Activated B cell treated with CpG ODN at 0.5 μM for 24 hours (primary cell): ENCODE data around the gene ACSL4. TPM values are rescaled to one million over a fixed set of nuclear protein-coding genes. Genes with fewer than 3 reads are reported as not detected.

Experiments
- ATAC-seq: fragments of 200-7000 bp; cut with Tn5 transposase; one replicate; pipeline ENCODE4 v1.10.0; 2021; ENCODE audit warnings: low read depth, mild to moderate bottlenecking, moderate library complexity
- CTCF ChIA-PET: fragments of 350-600 bp; sonication (Branson Sonifier 250); formaldehyde crosslinking; loops from one replicate; lab custom pipeline; 2021; ENCODE audit warnings: antibody characterized with exemption; lab: Charles Lee
- POLR2A ChIA-PET: fragments of 350-600 bp; sonication (Branson Sonifier 250); formaldehyde crosslinking; loops from one replicate; lab custom pipeline; 2021; ENCODE audit warnings: antibody characterized with exemption; lab: Charles Lee
- DNase-seq: peaks from one replicate; pipeline ENCODE4 v3.0.0; 2022
- H3K27ac Mint-ChIP-seq: one replicate; pipeline ENCODE4 v1.8.0; 2020; ENCODE audit warnings: mixed read lengths
- H3K27me3 Mint-ChIP-seq: one replicate; pipeline ENCODE4 v1.8.0; 2021; ENCODE audit warnings: mixed read lengths
- H3K36me3 Mint-ChIP-seq: one replicate; pipeline ENCODE4 v1.8.0; 2021; ENCODE audit warnings: low read depth, mixed read lengths
- H3K4me1 Mint-ChIP-seq: one replicate; pipeline ENCODE4 v1.8.0; 2021; ENCODE audit warnings: mixed read lengths
- H3K4me3 Mint-ChIP-seq: one replicate; pipeline ENCODE4 v1.8.0; 2020; ENCODE audit warnings: mild to moderate bottlenecking, mixed read lengths
- H3K9me3 Mint-ChIP-seq: one replicate; pipeline ENCODE4 v1.8.0; 2020; ENCODE audit warnings: mixed read lengths
- CTCF ChIP-seq: fragments of 200-600 bp; IDR thresholded peaks from one replicate; pipeline ENCODE4 v1.8.0; 2022; ENCODE audit warnings: antibody characterized with exemption, mild to moderate bottlenecking
- intact Hi-C: fragments of 100-400 bp; cut with micrococcal nuclease; formaldehyde crosslinking; loops from one replicate; pipeline ENCODE4 v1.15.1; 2024
- total RNA-seq: library from RNA; stranded (reverse); gene quantifications from 2 replicates; pipeline ENCODE4 v1.2.3, GENCODE V29; 2022

ACSL4 gene
- 36.7 and 55.2 TPM in 2 replicates for total RNA-seq

GRCh38 chrX:109732807-109733612 is at the start of gene ACSL4:
Gene ACSL4 (minus strand): TSS chrX:109733257. CDS start chrX:109683363, 49,894 bp downstream.
- peaks cover 19% of the 10 kb centered on the region for H3K36me3 Mint-ChIP-seq
- peak; percentile 92 for ATAC-seq
- H3K27ac Mint-ChIP-seq, result peak within 1 kb of the TSS; percentile 96
- no peaks in the 10 kb centered on the region for H3K9me3 Mint-ChIP-seq
- CTCF ChIA-PET, result interaction anchor here (1.0 to 2.7 kb wide), 2 partner anchors 20 to 124 kb away, joined by 3 to 8 read pairs; no protein-coding TSS in a partner anchor
- no peaks in the 10 kb centered on the region for H3K27me3 Mint-ChIP-seq
- intact Hi-C loops, result loop anchor here (1.0 to 5.0 kb wide), 7 partner anchors 24 to 585 kb away; partner anchors contain the start of gene AMMECR1
- H3K4me3 Mint-ChIP-seq, result peak within 1 kb of the TSS; percentile 99
- no peak for TF ChIP-seq CTCF
- H3K4me1 Mint-ChIP-seq, result peaks cover 43% of the 10 kb centered on the region
- POLR2A ChIA-PET, result interaction anchor here (0.9 to 2.6 kb wide), 5 partner anchors 14 to 584 kb away, joined by 3 to 11 read pairs (median 4); partner anchors contain the start of gene AMMECR1
- peak; percentile 82 for DNase-seq

DNA sequence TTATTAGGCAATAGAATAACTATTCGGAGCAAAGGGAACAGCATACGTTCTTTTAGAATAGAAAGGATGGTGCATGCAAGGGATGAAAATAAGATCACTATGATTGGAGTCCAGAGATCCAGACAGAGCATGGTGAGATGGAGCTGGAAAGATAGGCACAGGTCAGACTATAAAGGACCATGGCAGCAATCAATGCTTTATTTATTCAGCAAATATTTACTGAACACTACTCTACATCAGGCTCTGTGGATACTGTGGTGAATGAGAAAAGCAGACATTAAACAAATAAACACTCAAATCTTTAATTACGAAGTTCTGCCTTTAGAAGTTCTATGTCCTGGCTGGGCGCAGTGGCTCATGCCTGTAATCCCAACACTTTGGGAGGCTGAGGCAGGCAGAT is 44.7 kb upstream of the ACSL4 start:
- POLR2A ChIA-PET, result no interaction called here

DNA sequence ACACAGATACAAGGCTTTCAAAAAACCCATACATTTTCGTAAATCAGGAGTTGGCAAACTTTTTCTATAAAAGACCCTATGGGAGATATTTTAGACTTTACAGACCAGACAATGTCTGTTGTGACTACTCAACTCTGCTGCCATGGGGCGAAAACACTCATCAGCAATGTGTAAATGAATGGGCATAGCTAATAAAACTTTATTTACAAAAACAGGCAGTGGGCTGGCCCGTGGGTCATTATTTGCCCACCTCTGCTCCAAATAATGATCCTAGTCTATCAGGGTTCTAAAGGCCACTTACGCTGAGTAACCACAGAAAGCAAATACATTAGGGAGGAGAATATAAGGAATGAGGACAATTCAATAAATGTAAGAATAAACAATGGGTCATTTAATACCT is 43.9 kb upstream of the ACSL4 start:
- no peaks in the 10 kb centered on the region for H3K27me3 Mint-ChIP-seq
- intact Hi-C loops, result no loop called here
- H3K27ac Mint-ChIP-seq, result no peak overlapping the region
- no peaks in the 10 kb centered on the region for H3K4me1 Mint-ChIP-seq
- no peaks in the 10 kb centered on the region for H3K36me3 Mint-ChIP-seq
- ATAC-seq (no peak), DNase-seq (no peak)
- H3K9me3 Mint-ChIP-seq, result no peaks in the 10 kb centered on the region
- TF ChIP-seq CTCF, result no peak
- H3K4me3 Mint-ChIP-seq, result no peak overlapping the region
- ChIA-PET POLR2A (no interaction called here), CTCF (no interaction called here)

More for the DNA sequence above, 44.7 kb upstream of the ACSL4 start:
- TF ChIP-seq CTCF, result no peak
- H3K36me3 Mint-ChIP-seq, result no peaks in the 10 kb centered on the region
- intact Hi-C loops, result no loop called here
- peaks cover 2% of the 10 kb centered on the region for H3K4me1 Mint-ChIP-seq
- H3K27me3 Mint-ChIP-seq, result no peaks in the 10 kb centered on the region
- H3K9me3 Mint-ChIP-seq, result no peaks in the 10 kb centered on the region
- ATAC-seq, result no peak
- no peak overlapping the region for H3K4me3 Mint-ChIP-seq
- CTCF ChIA-PET, result no interaction called here
- no peak overlapping the region for H3K27ac Mint-ChIP-seq
- no peak for DNase-seq

DNA sequence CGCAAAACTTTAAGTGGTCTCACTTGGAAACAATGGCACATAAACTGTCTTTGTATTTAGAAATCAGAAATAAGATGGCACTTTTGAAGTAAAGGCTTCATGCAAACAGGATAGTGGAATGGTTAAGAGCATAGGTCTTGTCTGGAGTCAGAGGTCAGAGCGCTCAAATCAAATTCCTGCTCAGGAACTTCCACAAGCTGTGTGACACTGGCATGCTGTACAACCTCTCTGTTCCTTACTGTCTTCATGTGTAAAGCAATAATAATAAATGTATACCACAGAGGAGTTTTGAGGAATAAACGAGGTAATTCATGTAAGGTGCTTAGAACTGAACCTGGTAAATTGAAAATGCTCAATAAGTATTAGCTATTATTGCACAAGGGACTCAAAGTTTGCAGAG is 43.4 kb upstream of the ACSL4 start:
- no peak for TF ChIP-seq CTCF
- ATAC-seq (no peak), DNase-seq (no peak)
- Mint-ChIP-seq H3K27ac (no peak overlapping the region), H3K27me3 (no peaks in the 10 kb centered on the region), H3K36me3 (no peaks in the 10 kb centered on the region), H3K4me1 (no peaks in the 10 kb centered on the region), H3K4me3 (no peak overlapping the region), H3K9me3 (no peaks in the 10 kb centered on the region)
- intact Hi-C loops, result no loop called here
- ChIA-PET POLR2A (no interaction called here), CTCF (no interaction called here)

DNA sequence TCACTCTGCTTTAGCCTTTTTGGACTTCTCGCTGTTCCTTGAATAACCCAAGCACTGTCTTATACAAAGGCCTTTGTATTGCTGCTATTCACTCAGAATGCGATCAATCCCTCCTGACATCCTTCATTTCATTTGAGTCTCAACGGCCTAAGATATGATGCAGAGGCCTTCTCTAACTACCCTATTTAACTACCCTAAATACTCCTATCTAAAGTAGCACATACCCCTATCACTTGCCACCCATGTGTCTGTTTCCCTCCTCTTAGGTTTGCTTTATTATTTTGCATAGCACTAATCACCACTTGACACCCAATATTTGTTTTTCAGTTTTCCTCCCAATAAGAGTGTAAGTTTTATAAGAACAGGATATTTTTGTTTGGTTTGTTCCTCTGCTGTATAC is 42.3 kb upstream of the ACSL4 start:
- ATAC-seq, result no peak
- ChIA-PET CTCF (no interaction called here), POLR2A (interaction anchor here (0.7 to 1.4 kb wide), 2 partner anchors 8 to 107 kb away, joined by 4 to 6 read pairs; no protein-coding TSS in a partner anchor)
- intact Hi-C loops, result loop anchor here (2.0 kb wide), 1 partner anchor 43 kb away; the partner anchor contains the start of gene ACSL4
- no peak for DNase-seq
- peaks cover 2% of the 10 kb centered on the region for H3K9me3 Mint-ChIP-seq
- no peaks in the 10 kb centered on the region for H3K4me1 Mint-ChIP-seq
- H3K4me3 Mint-ChIP-seq, result no peak overlapping the region
- no peaks in the 10 kb centered on the region for H3K27me3 Mint-ChIP-seq
- no peak overlapping the region for H3K27ac Mint-ChIP-seq
- no peak for TF ChIP-seq CTCF
- H3K36me3 Mint-ChIP-seq, result no peaks in the 10 kb centered on the region
